Measurements from ENCODE around the gene SH3PXD2A.
"Not testable (repeated sequence)": the region's sequence is repeated elsewhere in the genome, so short reads cannot be mapped to it uniquely, and the experiment has no call there.

Gene SH3PXD2A

GRCh38 chr10:103665162-103665889 lies 190.1 kb downstream of the SH3PXD2A start:
- H4K20me1 ChIP-seq (ENCODE audit: insufficient read depth) = no peaks in the 10 kb centered on the region
- no peaks in the 10 kb centered on the region for H3K79me2 ChIP-seq (ENCODE audit: insufficient read depth, low read depth)
- no peak overlapping the region for H3K4me3 ChIP-seq (IDR thresholded peaks at IDR 0.05; ENCODE audit: insufficient read depth, low read depth, low read length)
- H3K4me1 ChIP-seq (ENCODE audit: low read depth, poor library complexity, severe bottlenecking) = peaks cover 2% of the 10 kb centered on the region
- no peak overlapping the region for H3K9ac ChIP-seq
- no peak for TF ChIP-seq CTCF (conservative IDR thresholded peaks at IDR 0.05; ENCODE audit: low read depth, low read length)
- H3K4me2 ChIP-seq = no peak overlapping the region
- no peak overlapping the region for H2AFZ ChIP-seq (ENCODE audit: low read depth)
- H3K27me3 ChIP-seq (ENCODE audit: insufficient read depth, low read depth) = no peaks in the 10 kb centered on the region
- no peaks in the 10 kb centered on the region for H3K36me3 ChIP-seq (ENCODE audit: insufficient read depth)
- no peak overlapping the region for H3K27ac ChIP-seq

- Histone ChIP-seq H4K20me1 (ENCODE audit: insufficient read depth) (no peaks in the 10 kb centered on the region), H3K9ac (no peak overlapping the region)
Measured at GRCh38 chr10:103663802-103664201, 191.6 kb downstream of the SH3PXD2A start.

GRCh38 chr10:103663236-103663635 lies 192.1 kb downstream of the SH3PXD2A start:
- no peak overlapping the region for H3K4me2 ChIP-seq
- no peak for TF ChIP-seq CTCF (conservative IDR thresholded peaks at IDR 0.05; ENCODE audit: low read depth, low read length)
- no peaks in the 10 kb centered on the region for H4K20me1 ChIP-seq (ENCODE audit: insufficient read depth)

More at GRCh38 chr10:103663802-103664201, 191.6 kb downstream of the SH3PXD2A start:
- peaks cover 9% of the 10 kb centered on the region for H3K4me1 ChIP-seq (ENCODE audit: low read depth, poor library complexity, severe bottlenecking)
- no peak overlapping the region for H3K27ac ChIP-seq
- no peak for TF ChIP-seq CTCF (conservative IDR thresholded peaks at IDR 0.05; ENCODE audit: low read depth, low read length)
- H3K79me2 ChIP-seq (ENCODE audit: insufficient read depth, low read depth) = no peaks in the 10 kb centered on the region
- no peak overlapping the region for H3K4me2 ChIP-seq
- H3K36me3 ChIP-seq (ENCODE audit: insufficient read depth) = no peaks in the 10 kb centered on the region
- no peak overlapping the region for H3K4me3 ChIP-seq (IDR thresholded peaks at IDR 0.05; ENCODE audit: insufficient read depth, low read depth, low read length)
- no peaks in the 10 kb centered on the region for H3K27me3 ChIP-seq (ENCODE audit: insufficient read depth, low read depth)
- H2AFZ ChIP-seq (ENCODE audit: low read depth) = no peak overlapping the region

GRCh38 chr10:103662704-103663103 lies 192.7 kb downstream of the SH3PXD2A start:
- not testable (repeated sequence) for H3K4me1 ChIP-seq (ENCODE audit: low read depth, poor library complexity, severe bottlenecking); H3K9ac ChIP-seq; H2AFZ ChIP-seq (ENCODE audit: low read depth); H3K36me3 ChIP-seq (ENCODE audit: insufficient read depth); H3K79me2 ChIP-seq (ENCODE audit: insufficient read depth, low read depth); H3K27me3 ChIP-seq (ENCODE audit: insufficient read depth, low read depth); H3K27ac ChIP-seq; H3K4me3 ChIP-seq (IDR thresholded peaks at IDR 0.05; ENCODE audit: insufficient read depth, low read depth, low read length); H4K20me1 ChIP-seq (ENCODE audit: insufficient read depth); H3K4me2 ChIP-seq

More at GRCh38 chr10:103663236-103663635, 192.1 kb downstream of the SH3PXD2A start:
- Histone ChIP-seq H3K4me3 (IDR thresholded peaks at IDR 0.05; ENCODE audit: insufficient read depth, low read depth, low read length) (no peak overlapping the region), H3K27me3 (ENCODE audit: insufficient read depth, low read depth) (no peaks in the 10 kb centered on the region), H2AFZ (ENCODE audit: low read depth) (no peak overlapping the region), H3K9ac (no peak overlapping the region), H3K79me2 (ENCODE audit: insufficient read depth, low read depth) (no peaks in the 10 kb centered on the region), H3K4me1 (ENCODE audit: low read depth, poor library complexity, severe bottlenecking) (peaks cover 9% of the 10 kb centered on the region), H3K36me3 (ENCODE audit: insufficient read depth) (no peaks in the 10 kb centered on the region), H3K27ac (no peak overlapping the region)

DNA sequence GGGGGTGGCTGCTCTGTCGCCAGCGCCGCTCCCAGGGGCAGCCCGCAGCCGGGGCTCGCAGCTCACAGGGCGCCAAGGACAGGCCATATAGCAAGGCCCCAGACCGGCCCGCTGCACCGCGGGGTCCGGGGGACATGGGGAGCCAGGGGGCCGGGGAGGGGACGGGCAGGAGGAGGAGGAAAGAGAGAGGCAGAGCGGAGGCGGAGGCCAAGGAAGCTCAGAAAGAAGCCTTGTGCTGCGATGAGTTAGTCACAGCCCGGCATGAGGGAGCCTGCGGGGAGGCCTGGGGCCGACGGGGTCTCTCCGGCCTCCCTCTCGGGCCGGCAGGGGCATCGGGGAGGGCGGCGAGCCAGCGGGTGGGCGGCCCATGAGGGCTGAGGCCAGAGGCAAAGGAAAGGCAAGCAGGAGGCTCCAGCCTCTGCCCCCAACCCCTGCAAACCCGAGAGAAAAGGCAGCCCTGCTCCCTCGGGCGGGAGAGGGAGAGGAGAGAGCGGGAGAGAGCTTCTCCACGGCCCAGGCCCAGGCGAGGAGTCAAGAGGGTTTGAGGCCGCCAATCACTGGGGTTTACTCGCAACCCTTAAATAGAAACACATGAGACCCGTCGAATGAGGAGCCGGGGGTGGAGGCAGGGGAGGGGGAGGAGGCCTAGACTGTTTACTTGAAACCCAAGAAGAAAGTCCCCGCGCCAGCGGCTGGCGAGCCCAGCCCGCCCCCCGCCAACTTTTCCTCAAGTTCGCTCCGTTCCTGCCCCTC lies 194.0 kb downstream of the SH3PXD2A start:
- Histone ChIP-seq H3K4me2 (no peak overlapping the region), H3K9ac (no peak overlapping the region), H3K4me1 (ENCODE audit: low read depth, poor library complexity, severe bottlenecking) (peaks cover 9% of the 10 kb centered on the region), H3K4me3 (IDR thresholded peaks at IDR 0.05; ENCODE audit: insufficient read depth, low read depth, low read length) (no peak overlapping the region), H3K79me2 (ENCODE audit: insufficient read depth, low read depth) (no peaks in the 10 kb centered on the region), H2AFZ (ENCODE audit: low read depth) (no peak overlapping the region), H4K20me1 (ENCODE audit: insufficient read depth) (no peaks in the 10 kb centered on the region), H3K36me3 (ENCODE audit: insufficient read depth) (no peaks in the 10 kb centered on the region), H3K27me3 (ENCODE audit: insufficient read depth, low read depth) (no peaks in the 10 kb centered on the region), H3K27ac (no peak overlapping the region)
- no peak for TF ChIP-seq CTCF (conservative IDR thresholded peaks at IDR 0.05; ENCODE audit: low read depth, low read length)

Measured in KMS-11 (cell line).